Measurements from ENCODE around the gene RALGPS1. TPM values are rescaled to one million over a fixed set of nuclear protein-coding genes. Genes with fewer than 3 reads are reported as not detected.

The RALGPS1 gene
- total RNA-seq, 1 donor from 2014 or later: 30.7 TPM

- no peaks in the 10 kb centered on the region for H3K9me3 ChIP-seq (ENCODE audit: low read depth)
- H3K79me2 ChIP-seq (ENCODE audit: low read depth): no peaks in the 10 kb centered on the region
- peaks cover 7% of the 10 kb centered on the region for H3K9me3 Mint-ChIP-seq
- H2AFZ ChIP-seq (replicated peaks): no peak overlapping the region
- DNase-seq (ENCODE audit: low spot score): no peak
- no peaks in the 10 kb centered on the region for H3F3A ChIP-seq (ENCODE audit: low read depth)
- no peaks in the 10 kb centered on the region for H3K27me3 ChIP-seq
- H3K4me3 ChIP-seq: no peak overlapping the region
- H3K4me1 ChIP-seq: no peaks in the 10 kb centered on the region
- H3K9ac ChIP-seq: no peak overlapping the region
- H3K27ac Mint-ChIP-seq: no peak overlapping the region
- no peak overlapping the region for H3K4me3 Mint-ChIP-seq
- TF ChIP-seq CTCF (IDR thresholded peaks at IDR 0.05) (no peak), EZH2 (IDR thresholded peaks at IDR 0.05) (no peak), EZH2phosphoT487 (IDR thresholded peaks at IDR 0.05) (no peak)
- H3K4me2 ChIP-seq: no peak overlapping the region
- H3K36me3 Mint-ChIP-seq: no peaks in the 10 kb centered on the region
- no peaks in the 10 kb centered on the region for H3K36me3 ChIP-seq
- no peaks in the 10 kb centered on the region for H3K27me3 Mint-ChIP-seq (ENCODE audit: insufficient read depth, low read depth)
- H3K27ac ChIP-seq: no peak overlapping the region
- no peaks in the 10 kb centered on the region for H4K20me1 ChIP-seq (ENCODE audit: low read depth)
- no peaks in the 10 kb centered on the region for H3K4me1 Mint-ChIP-seq
Observed at GRCh38 chr9:126999315-127000068, 84.9 kb downstream of the RALGPS1 start.

GRCh38 chr9:127004946-127005769 lies 90.6 kb downstream of the RALGPS1 start:
- H3K79me2 ChIP-seq (ENCODE audit: low read depth): no peaks in the 10 kb centered on the region
- no peak overlapping the region for H3K4me2 ChIP-seq
- H3K4me1 Mint-ChIP-seq: peaks cover 7% of the 10 kb centered on the region

DNA sequence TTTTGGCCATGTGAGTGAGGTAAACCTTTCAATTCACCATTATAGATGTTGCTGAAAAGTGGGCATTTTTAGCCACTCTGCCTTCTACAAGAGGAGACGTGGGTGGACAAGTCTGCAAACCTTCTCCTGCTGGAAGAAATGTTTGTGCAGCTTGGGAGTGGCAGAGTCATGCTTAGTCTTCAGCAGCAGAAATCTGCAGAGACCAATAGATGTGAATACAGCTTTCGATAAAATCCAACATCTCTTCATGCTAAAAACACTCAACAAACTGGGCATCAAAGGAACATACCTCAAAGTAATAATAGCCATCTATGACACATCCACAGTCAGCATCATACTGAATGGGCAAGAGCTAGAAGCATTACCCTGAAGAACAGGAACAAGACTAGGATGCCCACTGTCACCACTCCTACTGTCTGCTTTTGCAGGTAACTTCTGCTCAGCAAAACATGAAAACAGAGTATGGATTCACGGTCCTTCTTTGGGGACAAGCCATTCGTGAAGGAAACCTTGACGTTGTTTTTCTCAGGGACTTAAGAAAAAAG lies 91.3 kb downstream of the RALGPS1 start:
- H3K9ac ChIP-seq: no peak overlapping the region

More at GRCh38 chr9:127004946-127005769, 90.6 kb downstream of the RALGPS1 start:
- peaks cover 2% of the 10 kb centered on the region for H3K36me3 Mint-ChIP-seq
- H3K4me1 ChIP-seq: no peaks in the 10 kb centered on the region
- H3K9me3 ChIP-seq (ENCODE audit: low read depth): no peaks in the 10 kb centered on the region
- no peaks in the 10 kb centered on the region for H3K9me3 Mint-ChIP-seq
- H3F3A ChIP-seq (ENCODE audit: low read depth): no peaks in the 10 kb centered on the region
- no peak overlapping the region for H3K9ac ChIP-seq
- no peaks in the 10 kb centered on the region for H3K27me3 Mint-ChIP-seq (ENCODE audit: insufficient read depth, low read depth)
- no peak overlapping the region for H3K27ac ChIP-seq
- no peaks in the 10 kb centered on the region for H3K36me3 ChIP-seq
- H3K27ac Mint-ChIP-seq: no peak overlapping the region
- no peak overlapping the region for H2AFZ ChIP-seq (replicated peaks)
- H4K20me1 ChIP-seq (ENCODE audit: low read depth): no peaks in the 10 kb centered on the region
- H3K27me3 ChIP-seq: no peaks in the 10 kb centered on the region
- TF ChIP-seq EZH2 (IDR thresholded peaks at IDR 0.05) (no peak), CTCF (IDR thresholded peaks at IDR 0.05) (no peak), EZH2phosphoT487 (IDR thresholded peaks at IDR 0.05) (no peak)
- no peak for DNase-seq (ENCODE audit: low spot score)
- no peak overlapping the region for H3K4me3 Mint-ChIP-seq
- no peak overlapping the region for H3K4me3 ChIP-seq

More for the DNA sequence above, 91.3 kb downstream of the RALGPS1 start:
- H3K79me2 ChIP-seq (ENCODE audit: low read depth): no peaks in the 10 kb centered on the region
- H3K9me3 ChIP-seq (ENCODE audit: low read depth): no peaks in the 10 kb centered on the region
- H3K9me3 Mint-ChIP-seq: no peaks in the 10 kb centered on the region
- H3K4me3 ChIP-seq: no peak overlapping the region
- H3K27ac Mint-ChIP-seq: no peak overlapping the region
- TF ChIP-seq CTCF (IDR thresholded peaks at IDR 0.05) (no peak), EZH2 (IDR thresholded peaks at IDR 0.05) (no peak), EZH2phosphoT487 (IDR thresholded peaks at IDR 0.05) (no peak)
- no peak overlapping the region for H3K27ac ChIP-seq
- no peak overlapping the region for H3K4me2 ChIP-seq
- no peak overlapping the region for H3K4me3 Mint-ChIP-seq
- H3F3A ChIP-seq (ENCODE audit: low read depth): no peaks in the 10 kb centered on the region
- DNase-seq (ENCODE audit: low spot score): no peak
- no peaks in the 10 kb centered on the region for H3K27me3 ChIP-seq
- H3K4me1 Mint-ChIP-seq: peaks cover 7% of the 10 kb centered on the region
- H4K20me1 ChIP-seq (ENCODE audit: low read depth): no peaks in the 10 kb centered on the region
- H3K4me1 ChIP-seq: no peaks in the 10 kb centered on the region
- H2AFZ ChIP-seq (replicated peaks): no peak overlapping the region
- no peaks in the 10 kb centered on the region for H3K27me3 Mint-ChIP-seq (ENCODE audit: insufficient read depth, low read depth)
- peaks cover 2% of the 10 kb centered on the region for H3K36me3 Mint-ChIP-seq
- no peaks in the 10 kb centered on the region for H3K36me3 ChIP-seq
